HEK293 (cell line): ENCODE measurements around the gene C2CD3.

Source experiments
- CTCF ChIP-seq: fragments of 450-650 bp; formaldehyde crosslinking; IDR thresholded peaks from 2 replicates; pipeline ENCODE4 v1.5.1; 2016; ENCODE audit warnings: missing biosample characterization, missing genetic modification characterization
- REST ChIP-seq: fragments of 450-650 bp; formaldehyde crosslinking; IDR thresholded peaks from 2 replicates; pipeline ENCODE4 v1.5.1; 2016; ENCODE audit warnings: missing biosample characterization, missing genetic modification characterization
- ZEB2 ChIP-seq: fragments of 450-650 bp; formaldehyde crosslinking; IDR thresholded peaks from 2 replicates; pipeline ENCODE4 v1.5.1; 2016; ENCODE audit warnings: missing biosample characterization, missing genetic modification characterization
- ZNF10 ChIP-seq: fragments of 450-650 bp; formaldehyde crosslinking; IDR thresholded peaks from 2 replicates; pipeline ENCODE4 v1.5.1; 2017; ENCODE audit warnings: missing biosample characterization, missing genetic modification characterization
- ZNF133 ChIP-seq: fragments of 450-650 bp; formaldehyde crosslinking; IDR thresholded peaks from 2 replicates; pipeline ENCODE4 v1.5.1; 2016; ENCODE audit warnings: missing biosample characterization, missing genetic modification characterization
- ZNF221 ChIP-seq: fragments of 450-650 bp; formaldehyde crosslinking; IDR thresholded peaks from 2 replicates; pipeline ENCODE4 v1.5.1; 2017; ENCODE audit warnings: missing biosample characterization, missing genetic modification characterization, borderline replicate concordance
- ZNF549 ChIP-seq: fragments of 450-650 bp; IDR thresholded peaks from 2 replicates; pipeline ENCODE4 v1.5.1; 2018; ENCODE audit warnings: missing biosample characterization, missing genetic modification characterization, mild to moderate bottlenecking, inconsistent platforms, moderate library complexity
- ZNF580 ChIP-seq: fragments of 450-650 bp; formaldehyde crosslinking; IDR thresholded peaks from 2 replicates; pipeline ENCODE4 v1.5.1; 2016; ENCODE audit warnings: missing biosample characterization, missing genetic modification characterization
- ZNF660 ChIP-seq: fragments of 450-650 bp; IDR thresholded peaks from 2 replicates; pipeline ENCODE4 v1.5.1; 2018; ENCODE audit warnings: missing biosample characterization, mild to moderate bottlenecking, missing genetic modification characterization
- ZNF670 ChIP-seq: fragments of 450-650 bp; formaldehyde crosslinking; IDR thresholded peaks from 2 replicates; pipeline ENCODE4 v1.5.1; 2016; ENCODE audit warnings: missing biosample characterization, missing genetic modification characterization, low read depth
- ZSCAN23 ChIP-seq: fragments of 450-650 bp; formaldehyde crosslinking; IDR thresholded peaks from 2 replicates; pipeline ENCODE4 v1.5.1; 2016; ENCODE audit warnings: missing biosample characterization, missing genetic modification characterization

- TF ChIP-seq ZNF221 (tag by site-specific recombination) (no peak), ZNF549 (no peak), ZNF660 (tag by site-specific recombination) (no peak), ZNF133 (no peak), ZEB2 (tag by site-specific recombination) (no peak), ZSCAN23 (tag by site-specific recombination) (no peak), CTCF (tag by site-specific recombination) (no peak), REST (no peak), ZNF10 (tag by site-specific recombination) (no peak), ZNF670 (no peak), ZNF580 (no peak)
Measured at GRCh38 chr11:73991471-73992006, 179.3 kb downstream of the C2CD3 start.
